RWPE1 (cell line): ENCODE measurements around the gene DGCR2.

Source experiments
- CTCF ChIA-PET: fragments of 350-600 bp; sonication (Branson Sonifier 250); formaldehyde crosslinking; extraction: SDS; loops from one replicate; lab custom pipeline; 2021; lab: Yijun Ruan, JAX
- POLR2A ChIA-PET: fragments of 400-600 bp; formaldehyde crosslinking; extraction: SDS; loops from one replicate; lab custom pipeline; 2020; ENCODE audit warnings: antibody characterized with exemption; ENCODE audit not compliant: low non-redundant PET; lab: Yijun Ruan, JAX
- DNase-seq: peaks from one replicate; pipeline ENCODE4 v3.0.0; 2012; ENCODE audit warnings: low spot score
- H3K27ac ChIP-seq: fragments of 450-650 bp; 2 replicates; pipeline ENCODE4 v1.5.1; 2017
- TF ChIP-seq, protein P1 (sequence below): fragments of 450-650 bp; conservative IDR thresholded peaks from 2 replicates; pipeline ENCODE4 v1.5.1; 2017; ENCODE audit warnings: low read depth, mild to moderate bottlenecking

Gene DGCR2

DNA sequence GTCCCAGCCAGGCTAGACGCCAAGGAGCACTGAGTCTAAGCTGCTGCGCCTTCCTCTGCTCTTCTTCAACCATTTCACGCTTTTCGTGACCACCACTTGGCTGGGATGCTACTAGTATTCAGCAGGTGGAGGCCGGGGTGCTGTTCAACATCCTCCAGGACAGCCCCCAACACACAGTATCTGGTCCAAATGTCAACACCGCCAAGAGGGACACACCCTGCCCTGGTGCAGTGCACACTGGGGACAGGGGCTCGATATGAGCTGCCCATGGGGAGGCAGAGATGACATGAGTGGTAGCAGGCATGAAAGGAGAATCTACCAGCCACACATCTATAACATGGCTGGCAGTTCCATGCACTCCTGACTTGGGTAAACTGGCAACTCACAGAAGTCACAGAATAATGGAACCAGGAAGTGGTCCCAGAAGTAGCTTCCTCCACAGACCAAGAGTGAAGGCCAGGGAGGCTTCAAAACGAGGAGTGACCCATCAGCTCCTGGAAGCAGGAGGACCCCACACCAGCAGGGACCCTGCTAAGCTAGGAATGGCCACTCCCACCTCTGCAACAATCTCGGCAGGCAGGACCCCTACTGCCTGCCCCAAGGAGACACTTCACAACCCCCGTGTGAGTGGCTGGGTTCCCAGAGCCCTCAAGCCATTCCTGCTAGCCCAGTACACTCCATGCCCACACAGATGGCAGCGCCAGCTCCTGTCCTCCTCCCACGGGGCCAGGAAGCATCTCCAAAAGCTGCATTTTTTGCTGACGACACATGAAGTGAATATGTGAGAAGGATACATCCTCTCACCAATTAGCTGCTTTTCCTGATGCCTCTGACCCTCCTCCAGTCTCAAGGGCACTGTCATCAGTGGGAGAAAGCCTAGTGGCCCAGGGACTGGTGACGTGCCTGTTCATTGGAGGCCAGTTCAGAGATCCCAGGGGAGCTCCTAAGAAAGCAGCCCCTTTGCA is 78.8 kb downstream of the DGCR2 start:
- ChIA-PET POLR2A (no interaction called here), CTCF (no interaction called here)
- no peak overlapping the region for H3K27ac ChIP-seq

DNA sequence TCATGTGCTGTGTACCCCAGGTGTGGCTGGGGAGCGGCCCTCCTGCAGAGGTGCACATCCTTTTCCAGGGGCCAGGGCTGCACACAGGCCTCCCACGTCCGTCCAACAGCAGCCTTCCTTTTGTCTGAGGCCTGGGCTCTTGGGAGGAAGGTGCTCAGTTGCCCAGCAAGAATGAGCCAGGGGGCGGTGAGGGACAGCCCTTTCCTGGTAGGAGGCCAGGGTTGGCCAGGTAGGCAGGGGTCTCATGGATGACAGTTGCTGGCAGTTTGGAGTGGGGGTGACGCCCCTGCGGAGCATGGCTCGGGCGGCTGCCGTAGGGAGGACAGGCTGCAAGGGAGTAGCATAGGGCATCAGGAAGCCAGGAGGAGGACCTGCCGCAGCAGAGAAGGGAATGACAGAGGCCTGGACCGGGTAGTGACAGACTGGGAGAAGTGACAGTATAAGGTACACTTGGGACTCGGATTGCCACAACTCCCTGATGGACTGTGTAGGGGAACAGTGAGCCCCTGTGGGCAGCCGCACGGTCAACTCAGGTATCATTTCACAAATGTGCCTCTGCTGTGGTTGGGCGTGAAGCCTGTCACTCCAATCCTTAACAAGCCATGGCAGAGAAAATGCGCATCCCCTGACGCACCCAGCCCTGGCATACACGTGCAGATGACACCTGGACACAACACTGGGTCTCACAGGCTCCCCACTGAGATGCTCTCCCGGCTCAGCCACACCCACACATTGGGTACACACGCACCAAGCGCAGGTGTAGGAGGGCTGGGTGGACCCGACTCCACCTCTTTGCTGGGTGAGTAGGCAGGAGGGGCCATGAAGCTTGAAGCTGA is 79.7 kb downstream of the DGCR2 start:
- H3K27ac ChIP-seq, result no peak overlapping the region
- TF ChIP-seq, protein P1, sequence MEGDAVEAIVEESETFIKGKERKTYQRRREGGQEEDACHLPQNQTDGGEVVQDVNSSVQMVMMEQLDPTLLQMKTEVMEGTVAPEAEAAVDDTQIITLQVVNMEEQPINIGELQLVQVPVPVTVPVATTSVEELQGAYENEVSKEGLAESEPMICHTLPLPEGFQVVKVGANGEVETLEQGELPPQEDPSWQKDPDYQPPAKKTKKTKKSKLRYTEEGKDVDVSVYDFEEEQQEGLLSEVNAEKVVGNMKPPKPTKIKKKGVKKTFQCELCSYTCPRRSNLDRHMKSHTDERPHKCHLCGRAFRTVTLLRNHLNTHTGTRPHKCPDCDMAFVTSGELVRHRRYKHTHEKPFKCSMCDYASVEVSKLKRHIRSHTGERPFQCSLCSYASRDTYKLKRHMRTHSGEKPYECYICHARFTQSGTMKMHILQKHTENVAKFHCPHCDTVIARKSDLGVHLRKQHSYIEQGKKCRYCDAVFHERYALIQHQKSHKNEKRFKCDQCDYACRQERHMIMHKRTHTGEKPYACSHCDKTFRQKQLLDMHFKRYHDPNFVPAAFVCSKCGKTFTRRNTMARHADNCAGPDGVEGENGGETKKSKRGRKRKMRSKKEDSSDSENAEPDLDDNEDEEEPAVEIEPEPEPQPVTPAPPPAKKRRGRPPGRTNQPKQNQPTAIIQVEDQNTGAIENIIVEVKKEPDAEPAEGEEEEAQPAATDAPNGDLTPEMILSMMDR, result no peak
- CTCF ChIA-PET, result no interaction called here
- POLR2A ChIA-PET, result no interaction called here
- no peak for DNase-seq

More for the DNA sequence above, 78.8 kb downstream of the DGCR2 start:
- TF ChIP-seq, protein P1, result no peak
- DNase-seq, result no peak

DNA sequence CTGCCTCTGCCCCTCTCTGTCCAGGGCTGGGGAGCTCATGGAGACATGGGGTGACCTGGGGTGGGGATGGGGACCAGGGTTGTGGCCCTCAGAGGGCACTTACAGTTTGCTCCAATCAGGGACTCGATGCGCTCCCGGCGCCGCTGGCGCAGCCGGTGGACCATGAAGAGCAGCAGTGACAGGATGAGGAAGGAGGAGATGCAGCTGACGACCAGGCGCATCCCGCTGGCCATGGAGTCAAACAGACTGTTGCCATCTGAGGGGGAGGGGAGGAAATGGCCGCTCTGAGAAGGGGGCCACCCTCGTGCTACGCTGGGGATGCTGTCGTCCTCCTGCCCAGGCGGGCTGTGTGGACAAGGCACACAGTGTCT is 80.5 kb downstream of the DGCR2 start:
- DNase-seq, result no peak
- H3K27ac ChIP-seq, result no peak overlapping the region
- ChIA-PET POLR2A (no interaction called here), CTCF (no interaction called here)
- TF ChIP-seq, protein P1, result no peak

DNA sequence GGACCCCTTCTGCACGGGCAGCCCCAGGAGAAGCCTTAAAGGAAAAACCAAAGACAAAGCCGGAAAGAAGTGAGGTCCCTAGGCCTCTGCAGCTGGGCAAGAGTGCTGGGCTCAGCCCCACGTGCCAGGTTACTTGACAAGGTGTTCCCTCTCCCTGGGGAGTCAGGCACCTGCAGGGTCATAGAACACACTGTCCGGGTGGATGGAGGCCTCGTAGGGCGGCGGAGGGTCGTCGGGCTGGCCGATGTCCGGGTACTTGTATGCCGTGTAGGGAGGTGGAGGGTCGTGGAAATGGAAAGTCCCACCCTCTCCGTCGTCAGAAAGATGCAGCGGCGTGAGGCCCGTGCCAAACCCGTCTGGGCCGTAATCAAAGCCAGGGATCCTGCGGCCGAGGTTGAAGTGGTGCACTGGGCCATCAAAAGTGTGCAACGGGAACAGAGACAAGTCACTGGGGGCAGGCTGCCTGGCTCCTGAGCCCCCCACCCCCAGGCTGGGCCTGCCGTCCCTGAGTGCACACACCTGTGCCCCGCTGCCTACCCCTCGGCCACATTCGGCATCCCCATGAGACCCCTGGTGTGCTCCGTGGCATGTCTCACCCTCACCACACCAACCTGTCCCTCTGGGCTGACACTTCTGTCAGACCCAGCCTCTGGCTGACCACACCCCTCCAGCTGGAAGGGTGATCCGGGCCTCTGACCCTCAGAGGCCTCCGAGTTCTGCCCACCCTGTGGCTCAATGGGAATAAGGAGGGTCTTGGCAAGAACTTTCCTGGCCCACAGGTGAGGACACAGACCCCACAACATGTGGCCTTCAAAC is 81.1 kb downstream of the DGCR2 start:
- POLR2A ChIA-PET, result no interaction called here
- no peak for DNase-seq
- TF ChIP-seq, protein P1, result no peak
- H3K27ac ChIP-seq, result no peak overlapping the region
- CTCF ChIA-PET, result no interaction called here

DNA sequence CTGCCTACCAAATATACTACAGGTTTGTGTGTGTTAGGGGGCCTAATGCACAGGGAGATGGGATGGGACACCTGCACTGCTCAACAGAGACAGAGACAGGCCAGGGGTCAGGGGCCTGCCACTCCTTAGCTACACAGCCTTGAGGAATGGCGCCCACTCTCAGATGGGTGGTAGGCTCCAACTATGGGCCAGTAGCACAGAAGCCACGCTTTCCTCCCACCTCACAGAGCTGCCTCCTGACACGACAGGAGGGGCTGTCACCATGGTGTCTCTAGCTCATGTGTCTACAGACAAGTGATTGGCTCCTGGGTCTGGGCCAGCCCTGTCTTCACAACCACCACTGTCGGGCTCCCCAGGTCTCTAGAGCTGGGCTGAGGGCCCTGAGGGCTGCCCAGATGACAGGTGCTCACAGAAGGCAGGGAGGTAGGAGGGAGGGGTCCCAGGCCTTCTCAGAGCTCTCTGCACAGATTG is 81.8 kb downstream of the DGCR2 start:
- ChIA-PET CTCF (no interaction called here), POLR2A (no interaction called here)

More for the DNA sequence above, 81.8 kb downstream of the DGCR2 start:
- DNase-seq, result no peak
- TF ChIP-seq, protein P1, result no peak
- 0 out of 2 replicates have a peak overlapping the region, but pooled peaks have one; percentile 5 for H3K27ac ChIP-seq
